ENCODE measurements around the gene VAC14.

Gene VAC14

DNA sequence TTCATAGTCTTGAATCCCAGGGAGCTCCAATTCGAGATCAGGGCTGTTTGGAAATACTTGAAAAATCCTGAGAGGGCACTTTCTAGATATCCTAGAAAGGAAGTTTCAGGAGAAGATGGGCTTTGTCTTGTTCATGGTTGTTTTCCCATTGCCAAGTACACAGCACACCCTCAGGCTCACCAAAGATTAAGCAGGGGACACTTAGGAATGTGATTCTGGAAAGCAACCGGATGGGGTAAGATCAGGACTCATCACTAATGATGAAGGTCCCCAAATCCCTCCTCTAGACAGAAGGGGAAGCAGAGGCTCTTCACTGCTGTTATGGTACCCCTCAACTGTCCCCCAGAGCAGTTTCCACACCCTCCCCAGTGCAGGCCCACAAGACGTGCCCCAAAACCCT lies 40.7 kb downstream of the VAC14 start:
- H3K4me3 ChIP-seq (ENCODE audit: low read depth, low read length) = no peak overlapping the region
- TF ChIP-seq, protein P1, sequence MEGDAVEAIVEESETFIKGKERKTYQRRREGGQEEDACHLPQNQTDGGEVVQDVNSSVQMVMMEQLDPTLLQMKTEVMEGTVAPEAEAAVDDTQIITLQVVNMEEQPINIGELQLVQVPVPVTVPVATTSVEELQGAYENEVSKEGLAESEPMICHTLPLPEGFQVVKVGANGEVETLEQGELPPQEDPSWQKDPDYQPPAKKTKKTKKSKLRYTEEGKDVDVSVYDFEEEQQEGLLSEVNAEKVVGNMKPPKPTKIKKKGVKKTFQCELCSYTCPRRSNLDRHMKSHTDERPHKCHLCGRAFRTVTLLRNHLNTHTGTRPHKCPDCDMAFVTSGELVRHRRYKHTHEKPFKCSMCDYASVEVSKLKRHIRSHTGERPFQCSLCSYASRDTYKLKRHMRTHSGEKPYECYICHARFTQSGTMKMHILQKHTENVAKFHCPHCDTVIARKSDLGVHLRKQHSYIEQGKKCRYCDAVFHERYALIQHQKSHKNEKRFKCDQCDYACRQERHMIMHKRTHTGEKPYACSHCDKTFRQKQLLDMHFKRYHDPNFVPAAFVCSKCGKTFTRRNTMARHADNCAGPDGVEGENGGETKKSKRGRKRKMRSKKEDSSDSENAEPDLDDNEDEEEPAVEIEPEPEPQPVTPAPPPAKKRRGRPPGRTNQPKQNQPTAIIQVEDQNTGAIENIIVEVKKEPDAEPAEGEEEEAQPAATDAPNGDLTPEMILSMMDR (IDR thresholded peaks at IDR 0.05; ENCODE audit: low read depth, low read length, missing control alignments) = no peak

DNA sequence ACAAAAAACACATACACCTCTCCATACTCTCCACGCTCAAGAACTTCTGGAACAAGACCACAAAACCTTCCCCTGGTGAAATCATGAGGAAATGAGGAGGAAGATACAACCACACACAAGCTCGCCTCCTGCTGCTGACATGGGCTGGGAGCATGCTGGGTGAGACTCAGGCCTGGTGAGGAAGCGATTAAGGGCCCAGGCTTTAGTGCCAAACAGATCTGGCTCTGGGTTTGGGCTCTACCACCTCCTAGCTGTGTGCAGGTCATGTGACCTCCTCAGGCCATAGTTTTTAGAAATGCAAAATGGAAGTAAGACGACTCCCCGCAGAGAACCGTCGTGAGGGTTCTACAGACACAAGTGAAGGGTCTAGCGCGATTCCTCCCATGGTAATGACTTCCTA lies 41.3 kb downstream of the VAC14 start:
- no peak for DNase-seq (ENCODE audit: low read depth)
- TF ChIP-seq, protein P1 (IDR thresholded peaks at IDR 0.05; ENCODE audit: low read depth, low read length, missing control alignments) = no peak
- no peak overlapping the region for H3K4me3 ChIP-seq (ENCODE audit: low read depth, low read length)

More for the DNA sequence above, 40.7 kb downstream of the VAC14 start:
- no peak for DNase-seq (ENCODE audit: low read depth)

DNA sequence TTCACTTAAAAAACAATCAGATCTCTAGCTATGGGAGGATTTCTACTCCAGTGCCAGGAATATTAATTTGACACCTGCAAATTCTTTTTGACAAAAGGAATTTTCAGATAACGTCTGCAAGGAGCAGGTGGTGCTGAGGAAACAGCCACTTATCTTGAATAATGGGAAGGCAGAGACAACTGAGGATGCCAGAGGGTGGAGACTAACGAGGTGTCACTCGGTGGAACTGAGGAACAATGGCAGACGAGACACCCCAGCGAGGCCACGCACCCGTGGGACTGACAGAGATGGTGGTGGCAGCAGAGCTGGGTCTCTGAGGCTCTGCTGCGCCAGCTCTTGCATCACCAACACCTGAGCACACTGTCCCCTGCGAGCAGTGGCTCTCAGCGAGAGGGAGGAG lies 42.2 kb downstream of the VAC14 start:
- H3K4me3 ChIP-seq (ENCODE audit: low read depth, low read length) = no peak overlapping the region
- no peak for DNase-seq (ENCODE audit: low read depth)
- TF ChIP-seq, protein P1 (IDR thresholded peaks at IDR 0.05; ENCODE audit: low read depth, low read length, missing control alignments) = no peak

DNA sequence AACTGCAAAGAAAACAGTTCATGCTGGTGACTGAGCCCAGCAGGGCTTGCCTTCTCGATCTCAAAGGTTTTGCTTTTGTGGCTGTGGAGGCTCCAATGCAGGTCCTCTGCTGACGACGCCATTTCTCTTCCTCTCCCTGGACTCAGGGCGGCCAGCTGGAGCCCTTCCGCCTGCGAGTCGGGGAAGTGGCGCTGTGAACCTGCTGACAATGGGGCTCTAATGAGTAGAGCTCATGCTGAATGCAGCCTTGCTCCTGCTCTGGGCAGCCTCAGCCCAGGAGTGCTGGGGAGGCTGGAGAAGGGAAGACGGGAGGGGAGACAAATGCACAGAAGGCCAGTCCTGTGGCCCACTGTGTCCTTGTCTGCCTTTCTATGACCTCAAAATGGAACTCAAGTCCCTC lies 43.8 kb downstream of the VAC14 start:
- no peak overlapping the region for H3K4me3 ChIP-seq (ENCODE audit: low read depth, low read length)
- no peak for DNase-seq (ENCODE audit: low read depth)
- TF ChIP-seq, protein P1 (IDR thresholded peaks at IDR 0.05; ENCODE audit: low read depth, low read length, missing control alignments) = no peak

DNA sequence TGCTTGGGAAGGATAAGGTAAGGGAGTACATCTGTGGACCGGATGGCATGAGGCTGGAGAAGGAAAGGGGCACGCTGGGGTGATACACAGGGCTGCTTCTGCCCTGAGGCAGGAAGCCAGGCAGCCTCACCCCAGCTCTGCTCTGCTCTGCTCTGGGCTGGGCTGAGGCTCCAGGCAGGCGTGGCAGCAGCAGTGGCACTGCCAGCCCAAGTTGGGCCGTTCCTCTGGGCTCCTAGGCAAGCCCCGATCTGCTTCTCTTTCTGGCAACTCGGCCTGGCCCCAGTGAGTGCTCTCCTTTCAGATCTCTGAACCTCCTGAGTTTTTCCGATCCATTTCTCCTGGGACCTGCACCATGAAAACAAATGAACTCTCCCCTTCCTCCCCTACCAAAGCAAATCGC lies 44.9 kb downstream of the VAC14 start:
- DNase-seq (ENCODE audit: low read depth) = no peak
- H3K4me3 ChIP-seq (ENCODE audit: low read depth, low read length) = no peak overlapping the region
- TF ChIP-seq, protein P1 (IDR thresholded peaks at IDR 0.05; ENCODE audit: low read depth, low read length, missing control alignments) = no peak

DNA sequence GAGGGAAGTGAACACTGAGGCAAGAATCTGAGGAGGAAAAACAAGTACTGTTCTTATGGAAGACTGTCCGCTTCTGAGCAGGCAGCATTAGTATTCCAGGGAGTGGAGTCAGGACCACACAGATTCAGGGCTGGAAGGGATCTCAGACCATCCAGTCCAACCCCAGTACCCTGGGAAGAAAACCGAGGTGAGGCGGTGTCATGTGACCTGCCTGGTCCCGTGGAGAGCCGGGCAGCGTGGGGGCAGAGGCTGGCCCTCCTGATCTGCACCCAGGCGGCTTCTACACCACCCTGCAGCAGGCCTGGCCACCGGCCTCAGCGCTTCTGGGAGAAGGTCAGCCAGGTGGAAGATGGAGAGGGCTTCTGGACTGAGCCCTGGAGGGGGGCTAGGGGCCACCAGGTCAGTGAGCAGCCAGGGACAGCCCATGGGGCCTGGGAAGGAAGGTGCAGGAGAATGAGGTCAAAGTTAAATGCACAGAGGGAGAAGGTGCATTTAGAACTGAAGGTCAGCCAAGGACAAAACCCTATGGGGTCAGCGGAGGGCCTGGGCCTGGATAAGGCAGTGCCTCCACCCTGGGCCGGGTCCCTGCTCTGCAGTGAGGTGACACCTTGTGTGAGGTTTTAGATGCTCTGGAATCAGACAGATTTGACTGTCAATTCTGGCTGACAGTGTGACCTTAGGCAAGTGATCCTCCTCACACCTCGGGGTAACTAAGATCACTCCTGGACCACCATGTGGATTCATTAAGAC lies 45.9 kb downstream of the VAC14 start:
- H3K4me3 ChIP-seq (ENCODE audit: low read depth, low read length) = no peak overlapping the region
- TF ChIP-seq, protein P1 (IDR thresholded peaks at IDR 0.05; ENCODE audit: low read depth, low read length, missing control alignments) = no peak
- DNase-seq (ENCODE audit: low read depth) = no peak

DNA sequence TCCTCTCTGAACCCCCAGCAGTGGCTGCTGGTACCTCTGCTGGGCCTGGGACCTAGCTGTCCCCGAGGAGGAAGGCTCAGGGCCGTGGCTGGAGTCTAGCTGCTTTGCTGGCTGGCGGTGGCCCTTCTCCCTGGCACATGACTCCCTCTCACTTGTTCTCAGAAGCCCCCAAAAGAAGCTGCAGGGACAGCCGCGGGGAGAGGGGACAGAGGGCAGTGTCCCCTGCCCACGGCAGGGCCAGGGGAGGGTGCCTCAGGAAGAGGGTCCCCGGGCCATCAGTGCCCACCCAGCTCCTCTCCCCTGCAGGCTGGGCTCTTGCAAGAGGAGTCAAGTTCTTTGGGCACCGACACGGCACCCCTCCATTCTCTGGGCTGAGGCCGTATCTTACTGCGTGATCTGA lies 46.6 kb downstream of the VAC14 start:
- DNase-seq (ENCODE audit: low read depth) = no peak
- no peak overlapping the region for H3K4me3 ChIP-seq (ENCODE audit: low read depth, low read length)
- TF ChIP-seq, protein P1 (IDR thresholded peaks at IDR 0.05; ENCODE audit: low read depth, low read length, missing control alignments) = no peak
